ENCODE data around the gene ARHGEF25.

ARHGEF25 gene

GRCh38 chr12:57625261-57626032, 14.2 kb downstream of the ARHGEF25 start:
- TF ChIP-seq FOXP2 (optimal IDR thresholded peaks at IDR 0.05; ENCODE audit: borderline replicate concordance, extremely low read depth, extremely low read length, insufficient read depth) (no peak), POLR2AphosphoS5 (IDR thresholded peaks at IDR 0.05; ENCODE audit: low read depth, low read length) (0 out of 2 replicates have a peak, but pooled peaks have one; percentile 13)

- no peak for TF ChIP-seq POLR2AphosphoS5 (IDR thresholded peaks at IDR 0.05; ENCODE audit: low read depth, low read length)
- no peak for TF ChIP-seq SIN3A (IDR thresholded peaks at IDR 0.05; ENCODE audit: borderline replicate concordance, insufficient read depth, low read length)
- TF ChIP-seq REST (IDR thresholded peaks at IDR 0.05; ENCODE audit: insufficient read depth in 1 of 2, low read depth in 2 of 2, low read length in 2 of 2), result no peak
- TF ChIP-seq TAF1 (IDR thresholded peaks at IDR 0.05; ENCODE audit: borderline replicate concordance, insufficient read depth, low read length), result no peak
- TF ChIP-seq FOXP2 (optimal IDR thresholded peaks at IDR 0.05; ENCODE audit: borderline replicate concordance, extremely low read depth, extremely low read length, insufficient read depth), result no peak
Measured at GRCh38 chr12:57626111-57626920, 15.1 kb downstream of the ARHGEF25 start.

- TF ChIP-seq TAF1 (IDR thresholded peaks at IDR 0.05; ENCODE audit: borderline replicate concordance, insufficient read depth, low read length) (no peak), REST (IDR thresholded peaks at IDR 0.05; ENCODE audit: insufficient read depth in 1 of 2, low read depth in 2 of 2, low read length in 2 of 2) (no peak), SIN3A (IDR thresholded peaks at IDR 0.05; ENCODE audit: borderline replicate concordance, insufficient read depth, low read length) (no peak), POLR2AphosphoS5 (IDR thresholded peaks at IDR 0.05; ENCODE audit: low read depth, low read length) (no peak), FOXP2 (optimal IDR thresholded peaks at IDR 0.05; ENCODE audit: borderline replicate concordance, extremely low read depth, extremely low read length, insufficient read depth) (no peak)
Measured at GRCh38 chr12:57626921-57627445, 15.7 kb downstream of the ARHGEF25 start.

GRCh38 chr12:57627501-57628279, 16.5 kb downstream of the ARHGEF25 start:
- TF ChIP-seq SIN3A (IDR thresholded peaks at IDR 0.05; ENCODE audit: borderline replicate concordance, insufficient read depth, low read length) (no peak), TAF1 (IDR thresholded peaks at IDR 0.05; ENCODE audit: borderline replicate concordance, insufficient read depth, low read length) (no peak), FOXP2 (optimal IDR thresholded peaks at IDR 0.05; ENCODE audit: borderline replicate concordance, extremely low read depth, extremely low read length, insufficient read depth) (no peak), REST (IDR thresholded peaks at IDR 0.05; ENCODE audit: insufficient read depth in 1 of 2, low read depth in 2 of 2, low read length in 2 of 2) (no peak), POLR2AphosphoS5 (IDR thresholded peaks at IDR 0.05; ENCODE audit: low read depth, low read length) (no peak)

Measured in PFSK-1 (cell line).